Ramos (cell line): Measurements from ENCODE around the gene LRRN3.

Source experiments
- in situ Hi-C: fragments of 300-500 bp; cut with MboI; formaldehyde crosslinking; loops from one replicate; pipeline ENCODE4 v1.14.3; 2022; ENCODE audit warnings: low sequenced_read_pairs; ENCODE audit not compliant: unreplicated experiment

The LRRN3 gene

DNA sequence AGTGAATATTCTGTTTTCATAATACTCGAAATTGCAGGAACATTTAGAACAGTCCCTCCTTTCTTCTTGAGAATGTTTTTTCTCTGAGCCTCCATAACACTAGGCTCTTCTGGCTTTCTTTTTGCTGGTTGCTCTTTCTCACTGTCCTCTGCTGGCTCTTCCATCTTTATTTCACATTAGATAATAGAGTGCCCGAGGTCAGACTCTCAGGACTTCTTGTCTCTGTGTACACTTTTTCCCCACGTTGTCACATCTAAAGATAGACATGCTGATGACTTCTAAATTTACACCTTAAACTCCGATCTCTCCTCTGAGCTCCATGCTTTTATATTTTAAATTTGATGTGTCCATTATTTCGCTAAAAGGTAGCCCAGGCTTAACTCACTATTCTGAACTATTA is 15.4 kb upstream of the LRRN3 start:
- in situ Hi-C loops = loop anchor here (25.0 kb wide), 1 partner anchor 487 kb away; the partner anchor contains the start of gene IMMP2L

- in situ Hi-C loops = loop anchor here (25.0 kb wide), 1 partner anchor 486 kb away; the partner anchor contains the start of gene IMMP2L
Measured at GRCh38 chr7:111076205-111076604, 14.7 kb upstream of the LRRN3 start.

GRCh38 chr7:111077001-111077400 is 13.9 kb upstream of the LRRN3 start:
- in situ Hi-C loops = loop anchor here (25.0 kb wide), 1 partner anchor 485 kb away; the partner anchor contains the start of gene IMMP2L

DNA sequence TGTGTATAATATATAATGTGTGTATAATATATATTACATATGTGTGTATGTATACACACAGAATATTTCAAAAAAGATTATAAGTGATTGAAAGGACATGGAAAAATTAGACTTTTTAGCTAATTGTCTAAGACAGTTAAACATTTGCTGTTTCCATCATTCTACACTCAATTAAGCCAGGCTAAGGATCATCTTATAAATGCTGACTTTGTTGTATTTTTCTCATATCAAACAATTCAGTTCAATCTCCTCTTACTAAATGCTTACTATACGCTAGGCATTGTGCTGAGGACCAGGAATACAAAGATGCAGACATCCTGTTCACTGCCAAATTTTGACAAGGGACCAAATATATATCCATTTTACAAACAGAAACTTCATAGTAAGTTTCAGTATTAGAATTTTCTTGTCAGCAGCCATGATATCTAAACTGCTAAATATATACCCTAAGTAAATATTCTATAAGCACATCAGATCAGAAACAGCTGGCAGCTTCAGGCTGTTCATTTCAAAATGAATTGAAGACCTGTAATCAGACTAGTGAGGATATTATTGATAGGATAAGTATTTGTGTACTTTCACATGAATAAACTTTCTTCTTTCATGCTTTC is 10.3 kb upstream of the LRRN3 start:
- in situ Hi-C loops = loop anchor here (25.0 kb wide), 1 partner anchor 482 kb away; the partner anchor contains the start of gene IMMP2L

GRCh38 chr7:111081546-111082267 is 9.2 kb upstream of the LRRN3 start:
- in situ Hi-C loops = loop anchor here (25.0 kb wide), 1 partner anchor 481 kb away; the partner anchor contains the start of gene IMMP2L

DNA sequence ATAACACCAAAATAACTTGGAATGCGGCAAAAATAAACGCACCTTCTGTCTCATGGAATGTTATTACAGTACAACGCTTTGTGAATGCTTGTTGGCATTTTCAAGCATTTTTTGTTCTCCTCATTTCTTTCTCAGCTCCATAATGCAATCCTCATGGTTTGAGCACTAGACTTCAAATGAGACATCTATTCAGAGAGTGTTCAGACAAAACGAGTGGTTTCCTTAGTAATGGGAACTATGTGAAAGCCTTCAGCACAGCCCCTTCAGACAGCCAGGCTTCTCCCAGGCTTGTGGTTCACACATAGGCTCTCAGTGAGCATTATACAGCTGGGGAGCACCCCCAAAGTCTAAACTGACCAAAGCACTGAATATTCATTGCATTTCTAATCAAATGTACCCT is 8.6 kb upstream of the LRRN3 start:
- in situ Hi-C loops = loop anchor here (25.0 kb wide), 1 partner anchor 480 kb away; the partner anchor contains the start of gene IMMP2L

GRCh38 chr7:111083413-111083812 is 7.5 kb upstream of the LRRN3 start:
- in situ Hi-C loops = loop anchor here (25.0 kb wide), 1 partner anchor 479 kb away; the partner anchor contains the start of gene IMMP2L

DNA sequence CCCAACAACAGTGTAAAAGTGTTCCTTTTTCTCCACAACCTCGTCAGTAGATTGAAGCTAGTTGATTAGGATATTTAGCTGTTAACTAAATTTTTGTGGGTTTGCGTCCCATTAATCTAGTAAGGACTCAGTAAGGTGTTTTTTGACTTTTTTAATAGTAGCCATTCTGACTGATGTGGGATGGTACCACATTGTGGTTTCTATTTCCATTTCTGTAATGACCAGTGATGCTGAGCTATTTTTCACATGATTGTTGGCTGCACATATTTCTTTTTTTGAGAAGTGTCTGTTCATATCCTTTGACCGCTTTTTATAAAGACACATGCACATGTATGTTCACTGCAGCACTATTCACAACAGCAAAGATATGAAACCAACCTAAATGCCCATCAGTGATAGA is 5.6 kb upstream of the LRRN3 start:
- in situ Hi-C loops = loop anchor here (25.0 kb wide), 1 partner anchor 477 kb away; the partner anchor contains the start of gene IMMP2L

DNA sequence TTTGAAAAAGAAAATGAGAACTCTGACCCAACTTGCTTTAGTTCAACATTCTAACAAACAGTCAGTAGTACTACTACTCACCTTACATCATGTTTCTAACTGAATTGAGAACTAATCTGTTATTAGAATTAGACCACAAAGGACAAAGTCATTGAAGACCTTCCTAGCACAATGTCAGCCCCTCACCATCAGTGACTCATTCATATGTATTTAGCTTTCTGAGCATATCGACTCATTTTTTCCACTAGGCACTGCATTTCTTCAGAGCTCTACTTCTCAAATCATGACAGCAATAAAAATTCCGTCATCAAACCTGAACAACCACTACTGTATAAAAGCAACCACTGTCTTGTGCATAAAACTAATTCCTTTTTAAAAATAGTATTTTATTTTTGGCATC is 4.4 kb upstream of the LRRN3 start:
- in situ Hi-C loops = loop anchor here (25.0 kb wide), 1 partner anchor 476 kb away; the partner anchor contains the start of gene IMMP2L

DNA sequence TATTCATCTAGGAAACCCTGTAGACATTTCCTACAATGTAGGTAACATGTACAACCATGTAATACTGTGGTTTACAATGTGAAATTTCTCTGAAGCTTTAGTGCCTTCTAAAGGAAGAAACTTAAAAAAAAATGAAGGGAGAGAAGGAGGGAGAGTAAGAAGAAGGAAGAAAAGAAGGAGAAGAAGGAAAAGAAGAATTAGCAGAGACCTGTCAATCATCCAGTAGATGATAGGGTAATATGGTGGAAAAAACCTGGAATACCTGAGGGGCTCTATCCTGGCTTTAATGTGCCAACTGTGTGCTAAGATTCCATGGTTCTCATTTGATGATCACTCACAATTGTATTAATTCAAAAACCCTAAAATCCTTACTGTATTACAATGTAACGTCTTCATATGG is 2.6 kb upstream of the LRRN3 start:
- in situ Hi-C loops = loop anchor here (25.0 kb wide), 1 partner anchor 474 kb away; the partner anchor contains the start of gene IMMP2L

DNA sequence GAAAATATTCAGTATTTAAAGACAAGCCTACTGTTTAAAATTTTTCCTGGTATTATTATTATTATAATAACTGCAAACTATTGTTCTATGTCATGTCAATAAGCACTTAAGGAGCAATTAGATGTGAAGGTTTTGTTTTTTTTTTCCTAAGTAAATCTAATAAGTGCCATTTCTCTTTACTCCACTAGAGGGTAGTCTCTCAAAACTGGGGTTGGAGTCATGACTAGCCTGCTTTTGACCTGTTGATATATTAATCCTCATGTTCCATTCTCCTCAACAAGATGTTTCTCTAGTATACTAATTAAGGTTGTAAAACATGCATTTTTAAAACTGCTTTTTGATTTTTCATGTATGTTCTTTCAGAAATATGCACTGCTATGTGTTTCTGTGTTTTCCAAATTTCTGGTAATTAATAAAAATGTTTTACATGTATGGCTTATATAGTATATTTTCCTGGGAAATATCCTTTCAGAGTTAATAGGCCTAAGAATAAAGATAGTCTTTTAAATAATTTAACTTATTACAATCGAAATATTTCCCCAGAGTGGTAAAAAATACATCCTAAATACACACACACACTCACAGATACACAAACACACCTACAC is 1.0 kb upstream of the LRRN3 start:
- in situ Hi-C loops = loop anchor here (10.0 to 25.0 kb wide), 2 partner anchors 472 to 645 kb away; partner anchors contain the start of gene IMMP2L

- in situ Hi-C loops = loop anchor here (10.0 to 25.0 kb wide), 2 partner anchors 471 to 643 kb away; partner anchors contain the start of gene IMMP2L
Measured at GRCh38 chr7:111091593-111092358, 849 bp downstream of the LRRN3 start.

DNA sequence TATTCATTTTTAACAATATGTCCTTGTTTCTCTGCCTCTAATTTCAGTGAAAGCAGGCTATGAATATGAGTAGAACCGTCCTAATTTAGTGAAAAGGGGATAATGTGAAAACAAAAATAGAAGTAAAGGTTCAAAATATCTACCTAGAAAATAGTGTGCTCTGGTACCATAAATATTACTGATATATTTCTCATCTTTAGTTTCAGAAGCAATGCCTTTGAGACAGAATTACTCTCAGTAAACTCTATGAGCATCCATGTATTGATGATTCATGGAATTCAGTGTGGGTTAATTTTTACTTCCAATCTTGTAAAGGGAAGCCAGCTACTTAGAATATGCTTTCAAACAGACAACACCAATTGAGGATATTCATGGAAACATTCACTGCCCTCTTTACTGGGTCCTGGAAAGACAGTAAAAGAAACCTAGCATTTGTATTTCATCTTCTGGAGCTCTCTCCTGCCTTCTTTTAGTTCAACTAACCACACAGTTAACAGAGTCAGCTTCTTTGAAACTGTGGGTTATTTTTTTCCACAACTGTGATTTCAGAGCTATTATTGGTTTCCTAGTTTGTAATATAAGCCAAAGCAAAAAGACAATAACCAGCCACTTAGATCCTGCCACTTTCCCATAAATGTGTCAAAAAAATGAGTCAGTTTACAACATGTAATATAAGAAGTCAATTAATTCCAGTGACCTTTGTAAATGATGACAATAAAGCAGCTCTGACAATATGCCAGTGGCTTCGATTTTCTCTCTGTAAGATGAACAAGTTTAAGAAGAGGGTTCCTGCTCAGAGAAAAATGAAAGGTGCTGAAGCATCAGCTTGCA is 1.7 kb downstream of the LRRN3 start:
- in situ Hi-C loops = loop anchor here (10.0 to 25.0 kb wide), 2 partner anchors 470 to 642 kb away; partner anchors contain the start of gene IMMP2L

DNA sequence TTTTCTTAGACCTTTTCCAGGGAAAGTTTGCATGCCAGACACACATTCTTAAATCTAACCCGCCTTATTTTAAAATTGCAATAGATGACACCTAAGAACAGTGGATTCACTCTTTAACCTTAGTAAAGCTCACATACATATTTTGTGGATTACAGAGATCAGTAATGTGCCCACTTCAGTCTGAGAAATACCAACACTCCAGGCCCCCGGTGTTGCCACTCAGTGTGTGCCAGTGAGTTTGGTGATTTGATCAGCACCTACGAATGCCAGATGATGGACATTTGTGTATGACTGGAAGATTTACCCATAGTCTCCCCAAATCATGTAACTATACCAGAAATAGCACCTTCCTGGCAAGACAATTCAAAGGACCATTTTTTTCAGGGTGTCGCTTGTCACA is 2.6 kb downstream of the LRRN3 start:
- in situ Hi-C loops = loop anchor here (10.0 to 25.0 kb wide), 2 partner anchors 469 to 641 kb away; partner anchors contain the start of gene IMMP2L

- in situ Hi-C loops = loop anchor here (10.0 to 25.0 kb wide), 2 partner anchors 468 to 640 kb away; partner anchors contain the start of gene IMMP2L
Measured at GRCh38 chr7:111094419-111094818, 3.5 kb downstream of the LRRN3 start.

DNA sequence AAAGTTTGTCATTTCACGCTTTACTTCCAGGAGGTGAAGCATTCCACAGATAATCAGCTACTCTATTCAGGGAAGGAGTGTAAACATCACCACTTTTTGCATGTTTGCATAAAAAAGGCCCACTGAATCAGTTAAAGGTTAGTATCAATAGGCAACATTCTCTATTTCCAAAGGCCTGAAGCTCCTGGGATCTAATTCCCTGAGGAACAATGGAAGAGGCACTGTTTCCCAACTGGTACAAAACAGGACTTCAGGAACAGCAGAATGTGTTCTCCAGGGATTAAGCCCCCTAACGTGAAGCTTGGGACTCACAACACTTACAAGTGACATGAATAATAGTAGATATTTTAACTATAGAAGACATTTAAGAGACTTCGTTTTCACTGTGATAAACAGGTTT is 6.1 kb downstream of the LRRN3 start:
- in situ Hi-C loops = loop anchor here (10.0 to 25.0 kb wide), 2 partner anchors 465 to 638 kb away; partner anchors contain the start of gene IMMP2L

DNA sequence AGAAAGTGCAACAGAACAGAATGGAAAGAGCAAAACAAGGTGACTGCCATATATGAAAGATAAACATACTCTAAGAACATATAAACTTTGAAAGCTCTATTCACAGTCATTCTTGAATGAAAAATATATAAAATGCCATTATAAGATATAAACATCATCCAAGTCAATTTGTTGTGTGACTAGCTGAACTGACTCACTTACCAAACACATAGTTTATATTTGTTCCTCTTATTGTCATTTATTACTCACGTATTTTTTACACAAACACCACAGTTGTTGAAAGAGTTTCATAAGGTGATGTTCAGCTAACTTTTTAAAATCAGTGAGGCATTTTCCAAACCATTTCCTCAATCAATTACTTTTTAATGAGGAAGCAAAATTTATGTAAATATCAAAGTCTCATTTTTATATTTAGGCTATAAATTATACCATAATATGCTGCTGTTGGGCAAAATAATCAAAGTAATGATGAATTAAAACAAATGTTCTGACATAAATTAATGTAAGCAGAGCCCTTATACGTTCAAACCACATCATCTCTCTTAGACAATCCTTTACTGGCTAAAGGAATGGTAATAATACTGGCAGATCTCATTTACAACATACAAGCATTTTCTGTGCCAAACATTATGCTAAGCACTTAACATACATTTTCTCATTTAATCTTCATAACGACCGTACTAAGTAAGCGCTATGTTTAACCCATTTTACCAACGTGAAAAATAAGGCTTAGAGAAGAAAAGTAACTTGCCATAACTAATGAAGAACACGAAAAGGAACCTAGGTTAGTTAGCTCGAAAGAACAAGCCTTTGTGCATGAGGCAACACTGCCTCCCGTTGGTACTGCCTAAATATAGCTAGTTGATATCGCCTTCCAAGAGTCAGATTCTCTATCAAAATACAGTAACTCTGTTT is 7.3 kb downstream of the LRRN3 start:
- in situ Hi-C loops = loop anchor here (10.0 to 25.0 kb wide), 2 partner anchors 464 to 637 kb away; partner anchors contain the start of gene IMMP2L

DNA sequence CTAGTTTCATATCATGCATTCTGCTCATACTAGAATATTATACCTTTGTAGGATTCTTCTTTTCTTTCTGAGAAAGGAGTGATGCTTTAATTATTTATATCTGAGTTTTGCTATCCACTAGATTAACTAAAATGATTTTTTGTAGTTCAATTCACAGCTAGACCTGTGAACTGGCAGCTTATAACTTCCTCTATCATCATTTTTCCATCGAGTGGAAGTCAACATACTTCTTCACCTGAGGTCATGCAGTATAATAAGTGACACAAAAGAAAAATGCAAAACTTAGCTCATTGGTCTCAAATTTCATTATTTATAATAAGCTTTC is 8.0 kb downstream of the LRRN3 start:
- in situ Hi-C loops = loop anchor here (10.0 to 25.0 kb wide), 2 partner anchors 463 to 636 kb away; partner anchors contain the start of gene IMMP2L
